Epidermal melanocyte (primary cell): Measurements from ENCODE around the gene RNF121.

Experiments used
- DNase-seq: peaks from one replicate; pipeline ENCODE4 v3.0.0; 2011; ENCODE audit warnings: low spot score; ENCODE audit not compliant: insufficient read length

The RNF121 gene

GRCh38 chr11:72005347-72006260 is 76.8 kb downstream of the RNF121 start:
- no peak for DNase-seq

DNA sequence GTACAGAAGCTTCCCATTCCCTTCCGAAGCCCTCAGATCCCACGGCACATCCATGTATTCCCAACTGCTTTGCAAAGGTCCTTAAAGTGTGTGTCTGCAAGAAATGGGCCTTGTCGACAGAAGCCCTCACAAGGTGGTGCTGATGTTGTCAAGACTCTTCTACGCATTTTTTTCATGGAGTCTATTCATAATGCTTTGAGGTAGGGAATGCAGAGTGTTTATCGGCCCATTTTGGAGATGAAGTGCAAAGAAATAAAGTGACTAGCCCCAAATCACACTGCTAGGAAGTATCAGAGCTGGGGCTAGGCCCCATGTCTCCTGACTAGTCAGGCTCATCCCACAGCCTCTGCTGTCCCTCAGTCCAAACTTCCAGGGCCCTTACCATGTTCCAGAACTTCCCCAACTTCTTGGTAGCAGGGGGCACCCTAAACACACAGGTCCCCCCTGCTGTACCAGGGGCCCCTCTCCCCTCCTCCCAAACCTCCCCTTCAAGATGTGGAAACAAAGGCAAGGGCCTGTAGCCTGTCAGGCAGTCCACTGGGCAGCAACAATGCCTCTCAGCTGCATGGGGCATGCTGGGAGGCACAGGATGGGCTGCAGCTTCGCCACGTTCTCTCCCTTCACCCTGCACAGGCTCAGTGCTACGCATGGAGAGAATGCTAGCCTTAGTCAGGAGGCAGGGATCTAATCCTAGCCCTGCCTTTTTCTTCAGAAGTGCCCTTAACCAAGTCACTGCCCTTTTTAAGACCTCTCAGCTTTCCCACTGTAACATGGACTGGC is 77.7 kb downstream of the RNF121 start:
- no peak for DNase-seq

DNA sequence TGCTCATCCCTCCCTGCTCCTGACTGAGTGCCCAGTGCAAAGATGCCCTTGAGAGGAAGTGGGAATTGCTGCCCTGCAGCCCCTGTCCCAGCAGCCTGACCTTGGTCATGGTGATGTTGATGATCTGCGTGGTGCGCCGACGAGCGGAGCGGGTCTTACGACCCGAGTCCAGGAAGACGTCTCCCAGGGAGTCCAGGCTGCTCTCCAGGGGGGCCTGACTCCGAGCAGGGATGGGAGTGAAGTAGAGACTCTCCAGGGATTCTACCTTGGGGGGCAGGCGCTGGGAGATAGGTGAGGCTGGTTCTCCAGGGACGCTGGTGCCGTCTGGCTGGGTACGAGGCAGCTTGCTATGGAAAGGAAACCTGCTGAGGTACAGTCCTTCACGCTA is 78.2 kb downstream of the RNF121 start:
- no peak for DNase-seq

DNA sequence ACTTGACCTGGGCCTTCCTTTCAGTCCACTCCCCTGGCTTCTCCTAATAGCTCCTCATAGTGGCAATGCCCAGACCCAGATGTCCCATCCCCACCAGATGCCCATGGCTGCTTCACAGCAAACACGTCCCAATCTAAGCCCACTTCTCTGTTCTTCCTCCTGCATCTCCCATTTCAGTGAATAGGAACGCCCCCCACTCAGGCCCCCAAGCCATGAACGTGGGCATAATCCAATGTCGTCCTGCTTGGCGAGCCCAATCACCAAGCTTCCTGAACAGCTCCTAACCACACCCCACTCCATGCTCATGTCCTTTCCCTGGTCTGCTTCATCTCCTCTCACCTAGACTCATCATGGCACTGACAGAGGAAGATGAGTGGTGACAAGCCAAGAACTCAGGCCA is 78.7 kb downstream of the RNF121 start:
- DNase-seq: no peak

DNA sequence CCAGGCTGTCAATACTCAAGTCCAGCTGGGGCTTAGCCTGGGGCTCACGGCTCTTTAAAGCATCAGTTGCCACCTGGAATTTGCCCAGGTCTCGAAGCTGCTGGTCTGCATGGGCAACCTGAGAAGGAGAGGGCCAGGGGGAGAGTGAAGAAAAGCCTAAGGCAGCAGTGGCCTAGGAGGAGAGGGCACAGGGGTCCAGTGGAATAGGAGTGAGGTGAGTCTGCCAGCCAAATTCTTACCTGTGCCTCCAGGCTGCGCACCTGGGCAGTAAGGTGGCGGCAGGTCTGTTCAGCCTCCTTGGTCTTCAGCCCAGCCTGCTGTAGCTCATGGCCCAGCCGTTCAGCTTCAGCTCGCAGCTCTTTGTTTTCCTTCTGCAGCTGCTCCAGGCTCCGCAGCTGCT is 79.9 kb downstream of the RNF121 start:
- no peak for DNase-seq

DNA sequence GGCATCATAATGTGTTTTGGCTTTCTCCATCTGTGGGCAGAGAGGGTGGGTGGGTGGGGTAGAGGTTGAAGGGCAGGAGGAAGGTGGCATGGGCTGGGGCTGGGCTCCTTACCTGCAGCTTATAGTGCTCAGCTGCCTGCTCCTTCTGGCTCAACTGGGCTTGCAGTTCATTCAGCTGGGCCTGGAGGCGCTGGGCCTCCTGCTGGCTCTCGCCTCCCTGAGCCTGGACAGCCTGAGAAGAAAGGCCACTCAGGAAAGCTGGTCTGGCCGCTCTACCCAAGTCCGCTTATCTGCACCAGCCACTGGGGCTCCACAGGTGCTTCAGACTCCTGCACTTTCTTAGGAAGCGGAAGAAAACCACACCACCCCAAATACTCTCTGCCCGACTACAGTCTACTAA is 80.3 kb downstream of the RNF121 start:
- no peak for DNase-seq

DNA sequence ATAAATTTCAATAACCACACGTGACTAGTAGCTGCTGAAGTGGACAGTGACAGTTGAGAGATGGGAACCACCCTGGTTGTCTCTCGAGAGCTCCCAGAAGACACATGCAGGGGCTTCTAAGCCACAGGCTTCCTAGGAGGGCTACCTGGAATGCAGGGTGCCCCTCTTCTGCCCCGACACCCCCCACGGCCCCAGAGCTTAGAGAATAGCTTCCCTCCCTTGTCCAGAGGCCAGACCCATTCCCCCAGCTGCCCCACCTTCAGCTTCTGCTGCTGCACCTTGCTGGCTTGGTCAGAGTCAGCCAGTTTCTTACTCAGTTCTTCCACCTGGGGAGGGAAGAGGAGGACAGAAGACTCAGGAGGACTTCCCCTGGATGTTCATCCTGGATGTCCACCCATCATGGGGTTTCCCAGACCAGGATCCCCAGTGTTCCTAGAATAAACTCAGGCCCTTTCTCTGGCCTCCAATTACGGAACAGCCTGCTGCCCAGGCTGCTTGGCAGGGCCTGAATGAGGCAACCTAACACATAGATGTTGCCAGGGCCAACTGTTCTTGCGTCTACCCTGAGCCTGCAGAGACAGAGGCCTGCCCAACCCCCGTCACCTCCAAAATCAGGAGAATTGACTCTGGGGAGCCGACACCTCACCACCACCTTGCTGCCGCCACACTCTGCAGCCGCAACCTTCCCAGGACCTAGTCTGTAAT is 81.8 kb downstream of the RNF121 start:
- no peak for DNase-seq

DNA sequence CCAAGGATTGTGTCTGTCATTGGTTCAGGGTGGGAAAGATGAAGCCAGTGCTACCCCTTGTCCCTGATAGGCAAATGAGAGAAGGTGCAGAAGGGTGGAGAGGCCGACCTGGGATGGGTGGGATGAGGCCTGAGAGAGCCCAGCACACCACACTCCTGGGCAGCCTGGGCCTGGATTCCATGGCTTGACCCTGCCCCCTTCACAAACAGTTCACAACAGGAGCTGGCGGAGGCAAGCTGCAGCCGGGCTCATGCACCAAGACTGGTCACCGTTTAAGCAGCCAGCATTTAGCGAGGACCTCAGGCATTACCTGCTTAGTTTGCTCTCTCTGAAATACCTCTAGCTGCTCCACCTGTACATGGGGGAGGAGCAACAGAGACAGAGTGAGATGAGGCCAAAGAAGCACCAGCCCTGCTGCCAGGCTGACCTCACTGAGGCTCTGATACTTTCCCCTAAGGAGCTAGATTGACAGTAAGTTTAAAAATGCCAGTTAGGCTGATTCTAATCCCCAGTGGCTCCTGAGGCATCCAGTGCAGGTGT is 83.3 kb downstream of the RNF121 start:
- DNase-seq: no peak

DNA sequence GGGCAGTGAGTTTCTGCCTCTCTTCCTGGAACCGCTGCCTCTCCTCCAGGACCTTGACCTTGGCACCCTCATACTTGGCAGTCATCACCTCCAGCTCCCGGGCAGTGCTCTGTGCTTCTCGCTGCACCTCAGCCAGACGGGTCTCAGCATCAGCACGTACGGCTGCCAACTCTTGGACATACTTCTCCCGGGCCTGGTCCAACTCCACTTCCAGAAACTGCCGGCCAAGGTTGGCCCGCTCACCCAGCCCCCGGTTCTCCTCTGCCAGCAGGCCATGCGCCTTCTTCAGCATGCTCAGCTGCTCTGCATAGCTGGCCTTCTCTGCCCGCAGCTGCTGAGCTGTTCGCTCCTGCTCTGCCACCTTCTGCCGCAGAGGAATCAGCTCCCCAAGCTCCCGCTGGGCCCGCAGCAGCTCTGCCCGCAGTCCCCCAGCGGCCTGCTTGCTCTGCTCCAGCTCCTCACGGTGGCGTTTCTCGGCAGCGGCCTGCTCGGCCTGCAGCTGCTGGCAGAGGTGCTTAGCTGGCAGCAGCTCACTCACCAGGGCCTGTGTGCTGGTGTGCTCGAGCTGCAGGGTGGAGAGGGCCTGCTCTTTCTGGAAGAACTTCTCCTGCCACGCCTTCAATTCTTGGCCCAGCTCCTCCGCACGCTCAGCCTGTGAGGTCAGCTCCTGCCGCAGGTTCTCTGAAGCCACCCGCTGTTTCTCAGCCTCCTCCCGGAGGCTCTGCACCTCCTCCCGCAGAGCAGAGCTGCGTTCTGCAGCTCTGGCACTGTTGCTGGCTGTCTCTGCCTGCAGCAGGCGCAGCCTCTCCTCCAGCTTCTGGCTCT is 84.3 kb downstream of the RNF121 start:
- no peak for DNase-seq

DNA sequence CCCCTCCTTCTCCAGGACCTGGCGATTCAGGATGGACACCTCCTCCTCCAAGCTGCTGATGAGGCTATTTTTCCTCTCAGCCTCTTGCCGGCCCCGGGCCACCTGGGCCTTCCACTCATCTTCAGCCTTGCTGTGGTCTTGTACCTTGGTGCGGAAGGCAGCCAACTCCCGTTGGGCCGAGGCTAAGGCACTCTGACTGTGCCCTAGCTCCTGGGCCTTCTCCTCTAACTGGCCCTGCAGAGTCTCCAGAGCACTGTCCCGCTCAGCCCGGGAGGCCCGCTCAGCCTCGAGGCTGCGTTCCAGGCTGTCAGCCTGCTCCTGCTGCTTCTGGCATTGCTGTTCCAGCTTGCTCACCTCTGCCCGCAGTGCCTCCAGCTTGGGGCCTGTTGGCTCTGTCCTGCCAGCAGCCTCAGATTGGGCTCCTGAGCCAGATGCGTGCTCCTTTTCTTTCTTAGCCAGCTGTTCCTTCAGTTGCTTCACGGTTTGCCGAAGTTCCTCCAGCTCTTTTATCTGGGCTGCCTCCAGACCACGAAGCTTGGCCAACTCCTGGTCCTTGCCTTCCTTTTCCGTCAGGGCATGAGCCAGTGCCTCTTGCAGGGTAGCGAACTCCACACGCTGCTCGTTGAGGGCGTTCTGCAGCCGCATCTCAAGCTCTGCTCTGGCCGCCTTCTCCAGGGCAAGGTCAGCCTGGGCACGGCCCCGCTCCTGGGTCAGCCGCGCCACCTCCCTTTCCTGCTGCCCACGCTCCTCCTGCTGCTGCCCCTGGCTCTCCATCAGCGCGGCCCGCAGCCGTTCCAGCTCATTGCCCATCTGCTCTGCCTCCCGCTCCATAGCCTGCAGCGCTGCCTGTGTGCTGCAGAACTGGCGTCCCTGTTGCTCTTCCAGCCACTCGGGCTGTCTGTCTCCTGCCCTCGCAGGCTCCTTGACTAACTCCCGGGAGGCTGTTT is 85.2 kb downstream of the RNF121 start:
- no peak for DNase-seq

GRCh38 chr11:72014761-72015320 is 86.0 kb downstream of the RNF121 start:
- no peak for DNase-seq

DNA sequence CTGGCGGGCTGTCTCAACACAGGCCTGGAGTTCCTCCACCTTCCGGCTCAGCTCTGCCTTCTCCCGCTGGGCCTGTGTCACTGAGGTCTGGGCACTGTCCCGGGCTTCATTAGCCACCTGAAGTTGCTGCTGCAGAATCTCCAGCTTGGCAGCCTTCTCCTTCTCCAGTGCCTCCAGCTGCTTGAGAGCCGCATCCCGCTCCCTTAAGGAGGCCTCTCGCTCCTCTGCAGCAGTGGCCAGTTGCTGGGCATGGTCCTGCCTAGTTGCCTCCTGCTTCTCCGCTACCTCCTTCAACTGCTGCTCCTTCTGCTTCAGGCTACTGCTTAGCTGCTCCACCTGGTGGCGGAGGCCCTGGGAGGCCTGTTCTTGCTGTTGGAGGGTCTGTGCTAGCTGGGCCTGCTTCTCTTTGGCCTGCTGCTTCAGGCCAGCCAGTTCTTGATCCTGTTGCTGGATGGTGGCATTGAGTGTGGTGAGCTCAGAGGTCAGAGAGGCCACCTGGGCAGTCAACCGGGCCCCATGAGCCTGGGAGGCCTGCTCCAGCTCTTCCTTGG is 86.7 kb downstream of the RNF121 start:
- DNase-seq: no peak

DNA sequence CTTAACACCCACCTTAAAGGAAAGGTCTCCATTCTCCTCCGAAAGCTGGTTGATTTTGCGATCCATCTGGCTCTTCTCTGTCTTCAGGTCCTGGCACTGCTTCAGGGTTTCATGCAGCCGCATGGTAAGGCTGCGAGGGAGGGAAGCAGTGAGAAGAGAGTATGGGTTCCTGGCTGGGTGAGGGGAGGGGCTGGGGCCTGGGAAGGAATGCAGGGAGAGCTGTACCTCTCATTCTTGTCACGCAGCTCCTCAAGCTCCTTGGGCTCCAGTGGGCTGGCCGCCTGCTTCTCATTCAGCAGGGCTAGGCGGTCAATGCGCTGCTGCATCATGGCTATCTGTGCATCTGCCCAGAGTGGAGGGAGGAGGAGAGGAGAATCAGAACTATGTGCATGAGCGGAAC is 89.3 kb downstream of the RNF121 start:
- no peak for DNase-seq

GRCh38 chr11:72023335-72023734 is 94.5 kb downstream of the RNF121 start:
- no peak for DNase-seq

- no peak for DNase-seq
Measured at GRCh38 chr11:72024069-72024754, 95.4 kb downstream of the RNF121 start.

- DNase-seq: no peak
Measured at GRCh38 chr11:72026090-72026489, 97.2 kb downstream of the RNF121 start.

- no peak for DNase-seq
Measured at GRCh38 chr11:72030472-72031045, 101.7 kb downstream of the RNF121 start.

GRCh38 chr11:72036687-72037086 is 107.8 kb downstream of the RNF121 start:
- no peak for DNase-seq
